Endothelial cell (in vitro differentiated cells): ENCODE measurements around the gene SNRNP200. TPM values are rescaled to one million over a fixed set of nuclear protein-coding genes. Genes with fewer than 3 reads are reported as not detected.

Experiments used
- DNase-seq: peaks from one replicate; pipeline ENCODE4 v3.0.0; 2021; ENCODE audit warnings: low spot score
- H3K27ac Mint-ChIP-seq: one replicate; pipeline ENCODE4 v1.8.0; 2021; ENCODE audit warnings: mixed read lengths, inconsistent platforms; ENCODE audit not compliant: unreplicated experiment
- H3K27me3 Mint-ChIP-seq: one replicate; pipeline ENCODE4 v1.8.0; 2021; ENCODE audit warnings: mild to moderate bottlenecking, moderate library complexity, mixed read lengths, inconsistent platforms; ENCODE audit not compliant: unreplicated experiment
- H3K36me3 Mint-ChIP-seq: one replicate; pipeline ENCODE4 v1.8.0; 2021; ENCODE audit warnings: mild to moderate bottlenecking, low read depth, mixed read lengths, inconsistent platforms; ENCODE audit not compliant: unreplicated experiment
- H3K4me1 Mint-ChIP-seq: one replicate; pipeline ENCODE4 v1.8.0; 2021; ENCODE audit warnings: mild to moderate bottlenecking, mixed read lengths, inconsistent platforms; ENCODE audit not compliant: unreplicated experiment
- H3K4me3 Mint-ChIP-seq: one replicate; pipeline ENCODE4 v1.8.0; 2021; ENCODE audit warnings: mild to moderate bottlenecking, mixed read lengths, inconsistent platforms; ENCODE audit not compliant: unreplicated experiment
- H3K9me3 Mint-ChIP-seq: one replicate; pipeline ENCODE4 v1.8.0; 2021; ENCODE audit warnings: mixed read lengths, inconsistent platforms; ENCODE audit not compliant: unreplicated experiment
- total RNA-seq: library from RNA; stranded (reverse); fragmentation: NEBNext Ultra II Directional; extraction: Animal tissue kit (Norgen Biotek cat#: 25700); gene quantifications from one replicate; pipeline ENCODE4 v1.2.1, GENCODE V29; 2021; ENCODE audit not compliant: unreplicated experiment
- TF ChIP-seq, protein P1 (sequence below): fragments of 200-600 bp; sonication (generic); IDR thresholded peaks from one replicate; pipeline ENCODE4 v1.5.0; 2021; ENCODE audit warnings: antibody characterized with exemption; ENCODE audit not compliant: unreplicated experiment

The SNRNP200 gene
- total RNA-seq, 1 donor from 2014 or later: 168 TPM

DNA sequence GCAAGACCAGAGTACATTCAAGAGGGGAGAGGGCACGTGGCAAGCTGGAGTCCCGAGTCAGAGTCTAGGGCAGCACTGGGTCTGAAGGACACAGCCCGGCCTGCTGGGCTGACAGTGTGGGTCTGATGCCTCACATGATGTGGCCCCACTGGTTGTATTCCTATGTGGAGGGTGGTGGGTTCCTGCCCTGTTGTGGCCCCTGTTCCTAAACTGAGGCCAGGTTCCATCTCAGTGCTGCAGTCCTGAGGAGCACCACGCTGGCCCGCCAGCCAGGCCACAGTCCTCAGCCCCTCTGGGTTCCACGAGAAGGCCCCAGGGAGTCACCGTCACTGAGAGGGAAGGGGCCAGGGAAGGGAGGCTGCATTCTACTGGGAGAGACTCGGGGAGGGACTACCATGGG is 52.8 kb downstream of the SNRNP200 start:
- no peaks in the 10 kb centered on the region for H3K9me3 Mint-ChIP-seq
- H3K4me1 Mint-ChIP-seq: peaks cover 13% of the 10 kb centered on the region
- DNase-seq: no peak
- H3K36me3 Mint-ChIP-seq: peaks cover 33% of the 10 kb centered on the region
- H3K27ac Mint-ChIP-seq: no peak overlapping the region
- H3K4me3 Mint-ChIP-seq: peak overlapping the region; percentile 74
- TF ChIP-seq, protein P1, sequence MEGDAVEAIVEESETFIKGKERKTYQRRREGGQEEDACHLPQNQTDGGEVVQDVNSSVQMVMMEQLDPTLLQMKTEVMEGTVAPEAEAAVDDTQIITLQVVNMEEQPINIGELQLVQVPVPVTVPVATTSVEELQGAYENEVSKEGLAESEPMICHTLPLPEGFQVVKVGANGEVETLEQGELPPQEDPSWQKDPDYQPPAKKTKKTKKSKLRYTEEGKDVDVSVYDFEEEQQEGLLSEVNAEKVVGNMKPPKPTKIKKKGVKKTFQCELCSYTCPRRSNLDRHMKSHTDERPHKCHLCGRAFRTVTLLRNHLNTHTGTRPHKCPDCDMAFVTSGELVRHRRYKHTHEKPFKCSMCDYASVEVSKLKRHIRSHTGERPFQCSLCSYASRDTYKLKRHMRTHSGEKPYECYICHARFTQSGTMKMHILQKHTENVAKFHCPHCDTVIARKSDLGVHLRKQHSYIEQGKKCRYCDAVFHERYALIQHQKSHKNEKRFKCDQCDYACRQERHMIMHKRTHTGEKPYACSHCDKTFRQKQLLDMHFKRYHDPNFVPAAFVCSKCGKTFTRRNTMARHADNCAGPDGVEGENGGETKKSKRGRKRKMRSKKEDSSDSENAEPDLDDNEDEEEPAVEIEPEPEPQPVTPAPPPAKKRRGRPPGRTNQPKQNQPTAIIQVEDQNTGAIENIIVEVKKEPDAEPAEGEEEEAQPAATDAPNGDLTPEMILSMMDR: no peak
- peaks cover 4% of the 10 kb centered on the region for H3K27me3 Mint-ChIP-seq

DNA sequence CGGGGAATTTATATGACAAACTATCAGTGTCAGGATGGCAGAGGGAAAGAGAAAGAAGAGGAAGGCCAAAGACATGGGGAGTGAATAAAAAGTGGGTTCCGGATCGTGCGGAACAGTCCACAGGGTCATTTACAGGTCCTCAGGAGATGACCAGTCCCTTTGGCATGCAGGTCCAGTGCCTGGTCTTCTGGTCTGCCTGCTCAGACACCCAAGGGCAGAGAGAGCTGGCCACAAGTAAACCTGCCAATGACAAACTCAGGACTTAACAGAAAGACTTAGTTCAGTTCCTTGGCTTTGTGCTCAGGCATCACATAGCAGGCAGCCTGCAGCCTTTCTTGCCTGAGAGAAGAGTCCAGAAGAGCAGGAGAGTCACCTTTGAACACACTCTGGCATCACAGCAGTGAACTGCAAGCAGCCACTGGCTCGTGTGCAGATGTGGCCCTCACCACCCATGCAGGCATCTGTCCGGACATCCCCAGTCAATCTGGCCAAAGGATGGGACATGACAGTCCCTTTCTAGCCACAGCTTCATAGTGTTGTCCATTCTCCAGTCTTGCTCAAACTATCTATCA is 53.5 kb downstream of the SNRNP200 start:
- Mint-ChIP-seq H3K4me1 (peaks cover 13% of the 10 kb centered on the region), H3K27me3 (peaks cover 4% of the 10 kb centered on the region), H3K27ac (no peak overlapping the region), H3K9me3 (no peaks in the 10 kb centered on the region), H3K36me3 (peaks cover 33% of the 10 kb centered on the region), H3K4me3 (peak overlapping the region; percentile 74)
- TF ChIP-seq, protein P1: no peak
- DNase-seq: no peak

DNA sequence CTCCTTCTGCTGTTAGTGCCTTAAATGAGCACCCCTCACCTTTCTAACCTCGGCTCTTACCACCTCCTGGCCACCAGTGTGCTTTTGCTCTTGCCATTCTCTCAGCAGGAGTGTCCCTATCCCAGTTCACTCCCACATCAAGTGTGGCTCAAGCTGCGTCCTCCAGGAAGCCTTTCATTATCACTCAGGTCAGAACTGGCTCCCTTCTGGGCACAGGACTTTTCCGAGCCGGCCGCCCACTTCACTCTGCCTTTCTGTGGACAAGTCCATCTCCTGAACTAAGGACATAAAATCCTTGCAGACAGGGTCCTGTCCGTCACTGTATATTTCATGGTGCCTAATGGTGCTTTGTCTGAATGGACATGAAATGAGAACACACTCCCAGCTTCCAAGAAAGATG is 55.2 kb downstream of the SNRNP200 start:
- no peaks in the 10 kb centered on the region for H3K9me3 Mint-ChIP-seq
- H3K27ac Mint-ChIP-seq: no peak overlapping the region
- peaks cover 37% of the 10 kb centered on the region for H3K36me3 Mint-ChIP-seq
- H3K4me3 Mint-ChIP-seq: no peak overlapping the region
- peaks cover 5% of the 10 kb centered on the region for H3K27me3 Mint-ChIP-seq
- TF ChIP-seq, protein P1: no peak
- no peak for DNase-seq
- peaks cover 19% of the 10 kb centered on the region for H3K4me1 Mint-ChIP-seq

DNA sequence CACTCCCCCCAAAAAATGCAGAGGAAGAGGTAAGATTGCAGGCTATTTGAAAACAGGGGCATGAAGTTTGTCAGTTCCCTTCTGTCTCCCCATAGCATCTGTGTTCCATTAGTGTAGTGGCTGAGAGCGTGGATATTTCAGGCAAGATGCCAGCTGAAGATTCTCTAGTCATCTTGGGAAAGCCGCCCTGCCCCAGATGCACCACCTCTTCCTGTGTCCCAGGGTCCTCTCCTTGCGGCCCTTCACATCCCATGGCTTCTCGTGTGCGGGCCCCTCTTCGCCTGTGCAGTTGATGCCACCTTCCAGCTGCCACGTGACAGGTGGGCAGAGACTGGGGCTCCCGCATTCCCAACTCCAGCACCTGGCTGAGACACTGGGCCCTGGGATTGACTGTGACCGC is 55.7 kb downstream of the SNRNP200 start:
- Mint-ChIP-seq H3K36me3 (peaks cover 35% of the 10 kb centered on the region), H3K4me3 (no peak overlapping the region), H3K4me1 (peaks cover 19% of the 10 kb centered on the region), H3K9me3 (no peaks in the 10 kb centered on the region), H3K27ac (no peak overlapping the region), H3K27me3 (peaks cover 5% of the 10 kb centered on the region)
- no peak for DNase-seq
- TF ChIP-seq, protein P1: no peak

DNA sequence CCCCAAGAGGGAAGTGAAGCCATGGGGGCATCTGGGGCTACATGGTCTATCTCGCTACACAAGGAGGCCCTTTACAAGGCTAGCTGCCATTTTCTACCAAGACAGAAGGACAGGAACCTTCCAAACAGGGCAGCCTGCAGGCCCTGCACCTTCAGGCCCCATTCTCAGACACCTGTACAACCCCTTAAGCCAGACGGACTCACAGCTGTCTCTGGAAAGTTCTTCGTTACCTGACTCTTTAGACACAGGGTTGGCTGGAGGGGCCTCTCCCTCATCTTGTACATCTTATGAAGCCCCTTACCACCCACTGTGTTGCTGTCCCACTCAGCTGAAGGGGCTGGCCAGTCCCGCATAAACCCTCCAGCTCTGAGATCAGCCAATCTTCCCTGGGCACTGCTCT is 56.7 kb downstream of the SNRNP200 start:
- Mint-ChIP-seq H3K27ac (no peak overlapping the region), H3K4me1 (peaks cover 19% of the 10 kb centered on the region), H3K36me3 (peaks cover 28% of the 10 kb centered on the region), H3K27me3 (peaks cover 3% of the 10 kb centered on the region), H3K4me3 (no peak overlapping the region), H3K9me3 (no peaks in the 10 kb centered on the region)
- no peak for DNase-seq
- TF ChIP-seq, protein P1: no peak
